Upper lobe of left lung (tissue), 4 donors: ENCODE measurements around the gene C2orf69.

Experiments
- POLR2AphosphoS5 ChIP-seq, 2 donors: sonication (generic); formaldehyde crosslinking; IDR thresholded peaks; one replicate each; pipeline ENCODE4 v1.5.1; 2017; ENCODE audit warnings: antibody characterized with exemption in 2 of 2
- TF ChIP-seq, protein P1 (sequence below), 6 experiments: fragments of 450-650 bp in 4 of 6; fragments of 200-600 bp in 2 of 6; sonication (generic) in 2 of 6; IDR thresholded peaks; one replicate each; pipeline ENCODE4 v1.5.1; 2016 to 2019; ENCODE audit warnings: antibody characterized with exemption in 6 of 6

DNA sequence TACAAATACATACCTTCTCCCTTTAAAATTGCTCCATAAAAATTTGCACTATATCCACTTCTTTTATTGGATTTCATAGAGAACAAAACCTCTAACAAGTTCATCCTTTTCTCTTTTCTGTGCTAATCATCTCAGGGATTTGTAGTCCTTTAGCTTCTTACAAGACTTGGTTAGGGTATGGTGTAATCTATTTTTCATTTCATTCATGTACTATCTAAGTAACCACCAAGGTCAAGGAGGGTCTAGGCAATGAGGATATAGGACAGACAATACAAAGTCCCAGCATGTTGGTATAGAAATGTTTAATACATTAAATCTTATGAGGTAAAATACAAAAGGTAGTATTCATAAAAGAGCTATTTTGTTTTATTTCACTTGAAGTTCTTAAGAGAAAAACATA, 17.5 kb downstream of the C2orf69 start:
- TF ChIP-seq, protein P1, sequence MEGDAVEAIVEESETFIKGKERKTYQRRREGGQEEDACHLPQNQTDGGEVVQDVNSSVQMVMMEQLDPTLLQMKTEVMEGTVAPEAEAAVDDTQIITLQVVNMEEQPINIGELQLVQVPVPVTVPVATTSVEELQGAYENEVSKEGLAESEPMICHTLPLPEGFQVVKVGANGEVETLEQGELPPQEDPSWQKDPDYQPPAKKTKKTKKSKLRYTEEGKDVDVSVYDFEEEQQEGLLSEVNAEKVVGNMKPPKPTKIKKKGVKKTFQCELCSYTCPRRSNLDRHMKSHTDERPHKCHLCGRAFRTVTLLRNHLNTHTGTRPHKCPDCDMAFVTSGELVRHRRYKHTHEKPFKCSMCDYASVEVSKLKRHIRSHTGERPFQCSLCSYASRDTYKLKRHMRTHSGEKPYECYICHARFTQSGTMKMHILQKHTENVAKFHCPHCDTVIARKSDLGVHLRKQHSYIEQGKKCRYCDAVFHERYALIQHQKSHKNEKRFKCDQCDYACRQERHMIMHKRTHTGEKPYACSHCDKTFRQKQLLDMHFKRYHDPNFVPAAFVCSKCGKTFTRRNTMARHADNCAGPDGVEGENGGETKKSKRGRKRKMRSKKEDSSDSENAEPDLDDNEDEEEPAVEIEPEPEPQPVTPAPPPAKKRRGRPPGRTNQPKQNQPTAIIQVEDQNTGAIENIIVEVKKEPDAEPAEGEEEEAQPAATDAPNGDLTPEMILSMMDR (IDR thresholded peaks at IDR 0.05): no peak
- TF ChIP-seq POLR2AphosphoS5 (IDR thresholded peaks at IDR 0.05): no peak
